HuH-7.5 (cell line): ENCODE data around the gene GPX4.

Source experiments
- DNase-seq: peaks from one replicate; pipeline ENCODE4 v3.0.0; 2011; ENCODE audit warnings: low spot score

The GPX4 gene

DNA sequence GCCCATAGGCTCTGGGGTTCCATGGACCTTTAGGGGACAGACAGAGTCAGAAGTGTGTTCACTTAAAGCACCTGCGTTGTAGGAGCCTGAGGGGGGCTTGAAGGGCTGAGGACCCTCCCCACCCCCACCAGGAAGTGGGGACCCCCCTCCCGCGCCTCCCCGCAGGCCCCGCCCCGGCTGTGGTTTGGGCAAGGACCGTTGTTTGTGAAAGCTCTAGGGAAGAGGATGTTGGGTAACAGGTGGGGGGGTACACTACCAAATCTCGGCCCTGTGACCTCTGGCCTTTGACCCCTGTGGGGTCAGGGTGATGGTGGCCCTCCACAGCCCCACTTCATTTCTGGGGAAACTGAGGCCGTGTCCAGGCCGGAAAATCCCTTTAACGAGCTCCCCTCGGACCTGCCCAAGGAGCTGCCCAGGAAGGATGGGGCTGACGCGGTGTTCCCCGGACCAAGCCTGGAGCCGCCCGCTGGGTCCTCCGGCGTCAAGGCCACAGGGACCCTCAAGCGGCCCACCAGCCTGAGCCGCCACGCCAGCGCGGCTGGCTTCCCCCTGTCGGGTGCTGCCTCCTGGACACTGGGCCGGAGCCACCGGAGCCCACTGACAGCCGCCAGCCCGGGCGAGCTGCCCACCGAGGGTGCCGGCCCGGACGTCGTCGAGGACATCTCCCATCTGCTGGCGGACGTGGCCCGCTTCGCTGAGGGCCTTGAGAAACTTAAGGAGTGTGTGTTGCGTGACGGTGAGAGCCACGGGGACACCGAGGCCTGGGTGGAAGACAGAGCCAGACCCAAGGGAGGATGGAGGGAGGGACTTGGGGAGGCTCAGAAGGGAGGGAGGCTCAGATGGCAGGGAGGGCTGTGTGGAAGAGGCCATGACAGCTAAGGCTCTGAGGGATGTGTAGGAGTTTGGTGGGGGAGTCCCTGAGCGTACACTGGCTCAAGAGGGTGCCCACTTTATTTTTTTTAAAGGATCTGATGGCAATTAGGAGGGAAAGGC lies 35.5 kb upstream of the GPX4 start:
- DNase-seq: no peak

DNA sequence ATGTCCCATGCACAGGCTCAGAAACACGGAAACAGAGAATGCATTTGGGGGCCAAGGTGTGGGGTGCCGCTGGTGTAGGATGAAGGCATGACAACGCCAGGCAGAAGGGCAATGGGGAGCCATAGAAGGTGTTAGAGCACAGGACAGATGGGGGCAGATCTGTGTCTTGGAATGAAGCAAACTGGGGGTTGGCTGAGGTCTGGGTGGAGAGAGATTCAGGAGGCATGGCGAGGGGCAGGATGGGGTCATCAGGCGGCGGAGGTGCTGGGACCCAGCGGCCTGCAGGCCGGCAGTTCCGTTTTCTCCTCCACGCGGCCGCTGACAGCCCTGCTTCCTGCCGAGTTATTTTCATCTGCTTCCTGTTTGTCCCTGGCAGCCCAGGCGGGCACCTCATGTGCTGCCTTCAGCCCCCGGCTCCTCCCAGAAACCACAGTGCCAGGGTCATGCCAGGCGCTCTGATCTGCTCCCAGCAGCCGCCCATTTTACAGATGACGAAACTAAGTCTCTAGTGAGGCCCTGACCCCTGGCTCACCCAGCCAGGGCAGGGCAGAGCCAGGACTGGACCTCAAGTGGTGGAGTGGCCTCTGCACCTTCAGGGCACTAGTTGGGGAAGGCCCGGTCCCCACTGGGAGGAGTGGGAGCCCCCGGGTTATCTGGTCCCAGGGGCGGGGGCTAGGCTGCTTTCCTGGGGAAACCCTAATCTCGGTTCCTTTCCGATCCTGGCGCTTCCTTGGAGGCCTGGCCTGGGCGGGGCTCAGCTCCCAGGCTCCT lies 34.6 kb upstream of the GPX4 start:
- DNase-seq: no peak

DNA sequence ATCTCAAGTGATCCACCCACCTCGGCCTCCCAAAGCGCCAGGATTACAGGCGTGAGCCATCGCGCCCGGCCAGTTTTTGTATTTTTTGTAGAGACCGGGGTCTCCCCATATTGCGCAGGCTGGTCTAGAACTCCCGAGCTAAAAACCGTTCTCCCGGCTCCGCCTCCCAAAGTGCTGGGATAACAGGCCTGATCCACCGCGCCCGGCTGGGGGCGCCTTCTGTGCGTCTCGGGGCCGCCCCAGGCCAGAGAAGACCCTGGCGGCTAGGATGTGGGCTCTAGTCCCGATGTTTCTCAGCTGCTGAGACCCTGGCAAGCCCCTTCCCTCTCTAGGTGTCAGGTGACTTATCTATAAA lies 33.2 kb upstream of the GPX4 start:
- no peak for DNase-seq

DNA sequence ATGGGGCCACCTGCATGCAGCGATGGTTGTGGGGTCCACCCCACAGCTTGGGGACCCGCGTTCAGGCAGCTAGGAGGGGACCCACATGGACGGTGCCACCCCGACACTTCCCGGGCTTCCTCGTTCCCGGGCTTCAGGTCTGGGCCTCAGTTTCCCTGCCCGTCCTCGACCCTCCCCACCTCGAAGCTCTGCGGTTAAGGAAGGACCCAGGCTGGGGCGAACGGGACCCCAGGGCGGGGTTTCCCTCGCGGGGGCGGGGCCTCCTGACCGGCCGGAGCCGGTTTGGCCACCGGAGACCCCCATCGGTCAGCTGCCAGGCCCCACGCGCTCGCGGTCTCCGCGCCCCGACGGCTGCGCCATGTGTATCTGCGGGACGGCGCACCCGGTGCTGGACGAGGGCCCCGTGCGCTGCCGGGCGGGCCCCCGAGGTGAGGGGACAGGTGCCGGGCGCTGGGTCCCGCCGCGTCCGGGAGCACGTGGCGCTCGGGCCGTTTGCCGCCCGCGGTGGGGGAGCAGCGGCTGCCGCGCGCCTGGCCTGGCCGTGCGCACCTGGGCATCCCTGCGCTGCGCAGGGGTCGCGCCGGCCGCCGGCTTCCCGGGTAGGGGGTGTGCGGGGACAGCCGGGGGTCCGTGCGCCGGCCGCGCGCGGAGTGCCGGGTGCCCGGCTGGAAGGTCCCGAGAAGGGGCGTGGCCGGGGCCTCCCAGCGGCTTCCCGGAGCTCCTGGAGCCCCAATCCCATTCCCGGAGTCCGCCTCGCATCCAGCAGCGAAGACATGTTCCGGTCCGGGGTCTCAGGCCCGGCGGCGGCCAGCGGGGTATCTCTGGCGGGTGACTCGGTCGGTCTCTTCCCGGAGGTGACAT lies 32.6 kb upstream of the GPX4 start:
- DNase-seq: no peak

DNA sequence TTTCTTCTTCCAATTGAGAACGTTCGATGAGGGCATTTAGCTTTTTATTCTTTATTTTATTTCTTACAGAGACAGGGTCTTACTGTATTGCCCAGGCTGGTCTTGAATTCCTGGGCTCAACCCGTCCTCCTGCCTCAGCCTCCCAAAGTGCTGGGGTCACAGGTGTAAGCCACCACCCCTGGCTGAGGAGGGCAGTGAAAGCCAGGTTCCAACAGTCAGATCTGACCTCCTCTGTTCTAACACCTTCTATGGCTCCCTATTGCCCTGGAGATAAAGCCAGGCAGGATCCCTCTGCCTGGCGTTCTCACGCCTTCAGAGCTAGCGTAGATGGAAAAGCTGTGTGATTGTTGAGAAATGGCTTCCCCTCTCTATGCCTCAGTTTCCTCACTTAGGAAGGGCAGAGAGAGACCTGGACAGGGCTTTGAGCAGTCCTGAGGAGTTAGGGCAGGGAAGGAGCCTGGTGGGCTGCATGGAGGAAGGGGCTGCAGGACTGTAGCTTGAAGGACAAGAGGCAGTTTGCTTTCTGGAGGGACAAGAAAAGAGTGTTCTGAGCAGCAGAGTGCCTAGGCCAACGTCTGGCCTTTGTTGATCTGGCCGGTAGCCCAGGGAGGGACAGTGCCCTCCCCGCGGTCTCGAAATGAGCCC lies 31.3 kb upstream of the GPX4 start:
- no peak for DNase-seq

DNA sequence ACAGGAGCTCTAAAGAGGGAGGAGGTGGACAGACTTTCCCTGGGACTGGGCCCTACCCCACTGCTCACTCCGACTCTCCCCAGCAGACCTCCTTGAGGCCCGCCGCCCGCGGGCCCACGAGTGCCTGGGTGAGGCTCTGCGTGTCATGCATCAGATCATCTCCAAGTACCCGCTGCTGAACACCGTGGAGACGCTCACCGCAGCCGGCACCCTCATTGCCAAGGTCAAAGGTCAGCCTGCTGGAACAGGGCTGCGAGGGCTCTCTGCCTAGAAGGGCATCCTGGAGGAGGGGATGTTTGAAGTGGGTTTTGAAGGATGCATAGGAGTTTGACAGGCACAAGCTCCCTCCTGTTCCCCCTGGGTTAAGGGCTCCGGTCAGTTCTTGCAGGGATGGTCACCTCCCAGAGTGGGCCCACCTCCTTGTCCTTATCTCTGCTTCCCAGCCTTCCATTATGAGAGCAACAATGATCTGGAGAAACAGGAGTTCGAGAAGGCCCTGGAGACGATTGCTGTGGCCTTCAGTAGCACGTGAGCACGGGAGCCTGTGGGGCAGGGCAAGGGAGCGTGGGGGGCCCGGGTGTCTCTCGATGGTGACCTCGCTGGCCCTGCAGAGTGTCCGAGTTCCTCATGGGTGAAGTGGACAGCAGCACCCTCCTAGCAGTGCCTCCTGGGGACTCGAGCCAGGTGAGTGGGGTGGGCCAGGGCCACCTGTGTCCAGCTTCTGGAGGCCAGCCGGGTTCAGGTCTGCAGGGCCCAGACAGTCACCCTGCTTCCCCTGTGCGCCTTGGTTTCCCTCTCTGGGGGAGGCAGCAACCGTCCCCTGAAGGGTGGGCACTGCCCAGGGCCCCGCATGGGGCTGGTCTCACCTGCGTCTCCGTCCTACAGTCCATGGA lies 30.5 kb upstream of the GPX4 start:
- no peak for DNase-seq

DNA sequence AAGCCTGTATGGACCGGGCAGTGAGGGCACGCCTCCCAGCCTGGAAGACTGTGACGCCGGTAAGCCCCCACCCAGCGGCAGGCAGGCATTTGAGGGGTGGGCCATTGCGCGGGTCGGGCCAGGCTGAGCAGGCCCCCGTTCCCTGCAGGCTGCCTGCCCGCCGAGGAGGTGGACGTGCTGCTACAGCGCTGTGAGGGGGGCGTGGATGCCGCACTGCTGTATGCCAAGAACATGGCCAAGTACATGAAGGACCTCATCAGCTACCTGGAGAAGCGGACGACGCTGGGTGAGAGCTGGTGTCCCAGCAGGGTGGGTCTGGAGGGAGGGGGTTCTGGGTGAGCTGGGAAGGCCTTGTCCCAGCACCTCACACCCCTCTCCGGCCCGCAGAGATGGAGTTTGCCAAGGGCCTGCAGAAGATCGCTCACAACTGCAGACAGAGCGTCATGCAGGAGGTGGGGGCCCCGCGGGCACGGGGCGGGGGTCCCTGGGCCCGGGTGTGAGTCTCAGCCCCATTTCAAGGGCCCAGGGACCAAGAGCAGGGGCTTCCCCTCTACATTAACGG lies 29.8 kb upstream of the GPX4 start:
- DNase-seq: no peak

DNA sequence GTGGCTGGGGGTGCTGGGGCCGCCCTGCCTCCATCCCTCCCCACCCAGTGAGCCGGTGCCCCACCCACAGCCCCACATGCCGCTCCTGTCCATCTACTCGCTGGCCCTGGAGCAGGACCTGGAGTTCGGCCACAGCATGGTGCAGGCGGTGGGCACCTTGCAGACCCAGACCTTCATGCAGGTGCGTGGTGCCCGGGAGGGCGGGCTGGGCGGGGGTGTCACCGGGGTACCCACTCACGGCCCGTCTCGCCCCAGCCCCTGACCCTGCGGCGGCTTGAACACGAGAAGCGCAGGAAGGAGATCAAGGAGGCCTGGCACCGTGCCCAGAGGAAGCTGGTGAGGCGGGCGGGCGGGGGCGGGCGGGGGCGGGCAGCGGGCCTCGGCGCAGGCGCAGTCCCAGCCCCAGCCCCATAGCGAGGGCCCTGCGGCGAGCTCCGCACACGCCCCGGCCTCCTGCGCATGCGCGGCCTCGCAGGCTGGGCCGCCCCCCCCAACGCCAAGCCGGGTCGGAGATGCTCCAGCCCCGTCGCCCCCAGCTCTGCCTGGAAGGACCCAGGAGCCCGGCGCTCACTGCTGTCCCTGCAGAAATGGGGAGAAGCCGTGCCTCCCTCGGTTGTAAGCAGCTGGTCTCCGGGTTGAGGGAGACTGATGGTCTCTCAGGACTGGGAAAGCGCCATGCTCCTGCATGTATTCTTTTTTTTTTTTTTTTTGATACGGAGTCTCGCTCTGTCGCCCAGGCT lies 29.1 kb upstream of the GPX4 start:
- peak; percentile 99 for DNase-seq

DNA sequence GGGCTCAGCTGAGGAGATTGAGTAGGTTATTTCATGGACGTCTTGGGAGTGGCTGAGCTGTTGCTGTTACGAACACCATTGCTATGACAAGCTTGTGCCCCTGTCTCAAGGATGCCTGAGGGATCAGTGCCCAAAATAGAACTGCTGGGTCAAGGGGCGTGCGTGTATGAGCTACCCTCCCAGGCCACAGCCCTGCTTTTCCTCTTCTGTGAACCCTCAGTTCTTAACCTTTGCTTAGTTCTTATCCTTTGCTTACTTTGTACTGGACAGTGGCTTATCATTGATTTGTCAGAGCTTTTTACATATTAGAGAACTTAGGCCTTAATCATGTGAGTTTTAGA lies 27.8 kb upstream of the GPX4 start:
- no peak for DNase-seq

DNA sequence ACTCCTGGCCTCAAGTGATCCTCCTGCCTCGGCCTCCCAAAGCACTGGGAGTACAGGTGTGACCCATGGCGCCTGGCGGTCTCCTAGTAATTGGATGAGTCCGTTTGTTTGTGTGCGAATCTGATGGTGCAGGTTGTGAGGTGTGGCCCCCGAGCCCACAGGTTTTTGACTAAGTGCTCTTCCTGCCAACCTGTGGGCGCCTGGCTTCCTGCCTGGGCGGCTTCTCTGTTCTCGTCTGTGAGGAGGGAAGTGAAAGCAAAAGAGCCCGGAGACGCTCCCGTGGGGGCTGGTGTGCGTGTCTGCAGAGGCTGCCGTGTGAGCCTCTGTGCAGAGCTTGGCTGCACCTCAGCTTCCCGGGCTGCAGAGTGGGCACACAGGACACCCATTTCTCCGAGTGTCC lies 26.8 kb upstream of the GPX4 start:
- no peak for DNase-seq

DNA sequence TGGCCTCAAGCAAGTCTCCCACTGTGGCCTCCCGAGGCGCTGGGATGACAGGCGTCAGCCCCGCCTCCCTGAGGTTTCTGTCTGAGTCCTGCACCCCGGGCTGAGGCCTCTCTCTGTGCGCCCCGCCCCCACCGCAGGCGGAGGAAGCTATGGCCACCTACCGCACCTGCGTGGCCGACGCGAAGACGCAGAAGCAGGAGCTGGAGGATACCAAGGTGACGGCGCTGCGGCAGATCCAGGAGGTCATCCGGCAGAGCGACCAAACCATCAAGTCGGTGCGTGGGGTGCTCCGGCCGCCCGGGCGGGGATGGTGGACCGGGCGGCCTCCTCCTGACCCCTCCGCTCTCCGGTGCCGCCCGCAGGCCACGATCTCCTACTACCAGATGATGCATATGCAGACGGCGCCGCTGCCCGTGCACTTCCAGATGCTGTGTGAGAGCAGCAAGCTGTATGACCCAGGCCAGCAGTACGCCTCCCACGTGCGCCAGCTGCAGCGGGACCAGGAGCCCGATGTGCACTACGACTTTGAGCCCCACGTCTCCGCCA lies 24.2 kb upstream of the GPX4 start:
- DNase-seq: no peak

DNA sequence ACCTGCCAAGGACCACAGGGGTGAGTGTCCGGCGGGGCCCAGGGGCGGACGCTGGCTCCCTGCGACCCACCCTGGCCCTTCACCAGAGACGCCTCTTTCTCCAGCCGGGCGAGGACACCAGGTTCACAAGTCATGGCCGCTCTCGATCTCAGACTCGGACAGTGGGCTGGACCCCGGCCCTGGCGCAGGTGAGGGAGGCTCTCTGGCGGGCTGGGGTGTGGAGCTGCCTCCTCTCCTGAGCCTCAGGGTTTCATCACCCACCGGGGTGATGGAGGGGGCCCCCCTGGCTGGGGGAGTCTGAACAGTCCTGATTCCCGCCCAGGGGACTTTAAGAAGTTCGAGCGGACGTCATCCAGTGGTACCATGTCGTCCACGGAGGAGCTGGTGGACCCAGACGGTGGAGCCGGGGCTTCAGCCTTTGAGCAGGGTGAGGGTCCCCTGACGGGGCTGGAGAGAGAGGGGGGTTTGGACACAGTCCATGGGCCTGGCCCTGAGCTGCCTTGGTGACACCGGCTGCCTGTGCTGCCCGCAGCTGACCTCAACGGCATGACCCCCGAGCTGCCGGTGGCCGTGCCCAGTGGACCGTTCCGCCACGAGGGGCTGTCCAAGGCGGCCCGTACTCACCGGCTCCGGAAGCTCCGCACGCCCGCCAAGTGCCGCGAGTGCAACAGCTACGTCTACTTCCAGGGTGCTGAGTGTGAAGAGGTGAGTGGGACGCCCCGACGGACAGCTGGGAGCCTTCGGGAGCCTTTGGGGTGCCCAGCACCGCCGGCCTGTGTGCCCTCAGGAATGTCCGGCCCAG lies 23.2 kb upstream of the GPX4 start:
- no peak for DNase-seq

DNA sequence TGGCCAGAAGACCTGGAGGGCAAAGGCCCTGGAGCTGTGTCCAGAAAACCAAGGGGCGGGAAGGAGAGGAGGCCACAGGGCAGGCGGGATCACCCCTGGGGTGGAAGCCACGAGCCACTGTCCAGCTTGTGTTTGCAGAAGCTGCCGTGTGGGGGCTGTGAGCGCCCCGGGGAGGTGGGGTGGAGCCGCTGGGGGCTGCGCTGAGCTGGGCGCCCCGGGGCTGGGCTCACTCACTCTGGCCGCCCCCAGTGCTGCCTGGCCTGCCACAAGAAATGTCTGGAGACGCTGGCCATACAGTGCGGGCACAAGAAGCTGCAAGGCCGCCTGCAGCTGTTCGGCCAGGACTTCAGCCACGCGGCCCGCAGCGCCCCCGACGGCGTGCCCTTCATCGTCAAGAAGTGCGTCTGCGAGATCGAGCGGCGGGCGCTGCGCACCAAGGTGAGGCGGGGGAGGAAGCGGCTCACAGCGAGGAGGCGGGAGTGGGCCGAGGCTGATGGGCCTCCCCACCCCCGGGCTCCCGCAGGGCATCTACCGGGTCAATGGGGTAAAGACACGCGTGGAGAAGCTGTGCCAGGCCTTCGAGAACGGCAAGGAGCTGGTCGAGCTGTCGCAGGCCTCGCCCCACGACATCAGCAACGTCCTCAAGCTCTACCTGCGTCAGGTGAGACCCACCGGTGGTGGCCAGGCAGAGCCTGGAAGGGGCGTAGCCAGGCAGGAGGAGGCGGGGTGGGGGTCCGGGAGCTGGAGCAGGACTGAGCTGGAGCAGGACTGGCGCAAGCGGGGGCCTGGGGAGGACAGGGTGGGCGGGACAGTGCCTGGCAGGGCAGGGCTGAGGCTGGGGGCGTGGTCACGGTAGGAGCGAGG lies 22.3 kb upstream of the GPX4 start:
- DNase-seq: no peak

DNA sequence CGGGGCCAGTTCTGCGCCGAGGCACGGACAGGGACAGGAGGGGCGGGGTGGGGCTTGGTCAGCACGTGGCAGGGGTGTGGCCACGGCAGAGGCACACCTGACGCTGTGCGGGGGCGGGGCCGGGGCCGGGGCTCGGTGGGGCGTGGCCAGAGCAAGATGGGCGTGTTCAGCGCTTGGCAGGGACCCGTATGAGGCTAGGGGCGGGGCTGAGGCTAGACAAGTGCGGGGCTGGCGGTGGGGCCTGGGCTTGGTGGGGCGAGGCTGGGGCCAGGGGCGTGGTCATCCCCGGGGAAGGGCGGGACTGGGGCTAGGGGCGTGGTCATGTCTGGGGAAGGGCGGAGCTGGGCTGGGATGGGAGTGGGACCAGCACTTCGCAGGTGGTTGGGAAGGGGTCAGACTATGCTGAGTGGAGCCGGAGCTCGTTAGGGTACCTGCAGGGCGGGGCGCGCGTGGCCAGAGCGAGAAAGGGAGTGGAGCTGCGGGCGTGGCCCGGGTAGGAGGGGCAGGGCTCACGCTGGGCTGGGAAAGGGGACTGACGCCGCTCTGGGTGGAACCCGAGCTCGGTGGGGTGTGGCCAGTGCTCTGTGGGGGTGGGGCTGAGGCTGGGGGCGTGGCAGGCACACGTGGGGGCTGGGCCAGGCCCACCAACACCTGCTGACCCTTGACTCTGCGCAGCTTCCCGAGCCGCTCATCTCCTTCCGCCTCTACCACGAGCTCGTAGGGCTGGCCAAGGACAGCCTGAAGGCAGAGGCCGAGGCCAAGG lies 21.4 kb upstream of the GPX4 start:
- DNase-seq: peak; percentile 98

DNA sequence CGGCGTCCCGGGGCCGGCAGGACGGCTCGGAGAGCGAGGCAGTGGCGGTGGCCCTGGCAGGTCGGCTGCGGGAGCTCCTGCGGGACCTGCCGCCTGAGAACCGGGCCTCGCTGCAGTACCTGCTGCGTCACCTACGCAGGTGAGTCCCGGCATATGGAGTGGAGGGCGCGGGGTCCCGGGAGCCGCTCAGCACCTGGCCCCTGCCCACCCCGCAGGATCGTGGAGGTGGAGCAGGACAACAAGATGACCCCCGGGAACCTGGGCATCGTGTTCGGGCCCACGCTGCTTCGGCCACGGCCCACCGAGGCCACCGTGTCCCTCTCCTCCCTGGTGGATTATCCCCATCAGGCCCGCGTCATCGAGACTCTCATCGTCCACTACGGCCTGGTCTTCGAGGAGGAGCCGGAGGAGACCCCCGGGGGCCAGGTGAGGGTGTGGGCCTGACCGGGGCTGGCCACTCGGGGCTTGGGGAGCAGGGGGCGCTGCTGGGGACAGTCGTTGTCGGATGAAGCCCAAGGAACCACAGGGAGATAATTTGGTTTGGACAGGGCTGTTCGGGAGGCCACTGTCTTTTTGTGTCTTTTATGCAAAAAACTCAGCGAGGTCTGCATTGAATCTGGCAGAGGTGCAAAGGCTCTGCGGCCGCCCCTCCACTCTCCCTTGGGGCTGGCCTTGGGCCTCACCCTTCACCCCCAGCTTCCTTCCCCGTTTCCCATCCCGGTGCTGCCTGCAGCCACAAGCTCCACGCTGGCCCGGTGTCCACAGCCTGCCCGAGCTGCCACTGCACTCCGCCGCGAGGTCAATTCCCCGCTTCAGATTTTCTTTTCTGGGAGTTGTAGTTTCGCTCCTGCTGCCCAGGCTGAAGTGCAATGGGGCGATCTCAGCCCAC lies 20.6 kb upstream of the GPX4 start:
- DNase-seq: no peak
